ENCODE measurements around the gene MICB.

DNA sequence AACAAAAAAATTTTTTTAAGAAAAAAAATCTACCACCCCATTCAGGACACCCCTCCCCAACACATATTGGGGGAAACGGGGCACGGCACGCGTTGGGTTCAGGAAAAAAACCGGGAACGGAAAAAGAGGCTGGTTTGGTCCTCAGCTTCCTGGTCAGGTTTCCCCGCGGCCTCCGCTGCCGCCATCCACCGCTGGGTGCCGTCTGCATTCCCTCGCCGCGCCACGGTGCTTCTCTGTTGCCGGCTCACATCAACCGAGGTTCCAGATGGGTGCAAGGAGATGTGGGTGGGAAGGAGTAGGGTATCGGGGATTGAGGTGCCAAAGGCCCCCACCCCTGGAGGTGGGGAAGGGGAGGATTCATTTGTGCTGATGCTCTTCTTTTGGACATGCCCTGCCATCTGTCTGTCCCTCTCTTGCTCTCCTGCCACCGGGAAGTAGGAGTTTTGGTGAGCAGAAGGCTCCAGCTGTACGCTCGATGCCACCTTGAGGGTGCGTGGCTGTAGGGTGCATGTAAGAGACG lies 36.6 kb downstream of the MICB start:
- TF ChIP-seq, protein P1, sequence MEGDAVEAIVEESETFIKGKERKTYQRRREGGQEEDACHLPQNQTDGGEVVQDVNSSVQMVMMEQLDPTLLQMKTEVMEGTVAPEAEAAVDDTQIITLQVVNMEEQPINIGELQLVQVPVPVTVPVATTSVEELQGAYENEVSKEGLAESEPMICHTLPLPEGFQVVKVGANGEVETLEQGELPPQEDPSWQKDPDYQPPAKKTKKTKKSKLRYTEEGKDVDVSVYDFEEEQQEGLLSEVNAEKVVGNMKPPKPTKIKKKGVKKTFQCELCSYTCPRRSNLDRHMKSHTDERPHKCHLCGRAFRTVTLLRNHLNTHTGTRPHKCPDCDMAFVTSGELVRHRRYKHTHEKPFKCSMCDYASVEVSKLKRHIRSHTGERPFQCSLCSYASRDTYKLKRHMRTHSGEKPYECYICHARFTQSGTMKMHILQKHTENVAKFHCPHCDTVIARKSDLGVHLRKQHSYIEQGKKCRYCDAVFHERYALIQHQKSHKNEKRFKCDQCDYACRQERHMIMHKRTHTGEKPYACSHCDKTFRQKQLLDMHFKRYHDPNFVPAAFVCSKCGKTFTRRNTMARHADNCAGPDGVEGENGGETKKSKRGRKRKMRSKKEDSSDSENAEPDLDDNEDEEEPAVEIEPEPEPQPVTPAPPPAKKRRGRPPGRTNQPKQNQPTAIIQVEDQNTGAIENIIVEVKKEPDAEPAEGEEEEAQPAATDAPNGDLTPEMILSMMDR (conservative IDR thresholded peaks at IDR 0.05) = no peak
- no peak for TF ChIP-seq ZFX (IDR thresholded peaks at IDR 0.05)

Measured in C4-2B (cell line).